GM19455 (cell line): ENCODE results near the gene COX6B2.

Experiments
- ATAC-seq: cut with Tn5 transposase; IDR thresholded peaks from one replicate; pipeline ENCODE4 v1.9.1; 2021; ENCODE audit not compliant: unreplicated experiment

Gene COX6B2

GRCh38 chr19:55362990-55363716 is 8.6 kb upstream of the COX6B2 start, which contains the start of gene GARIN5B:
GARIN5B (minus strand) TSS chr19:55363260; CDS start chr19:55363066, 194 bp downstream.
- no peak for ATAC-seq

DNA sequence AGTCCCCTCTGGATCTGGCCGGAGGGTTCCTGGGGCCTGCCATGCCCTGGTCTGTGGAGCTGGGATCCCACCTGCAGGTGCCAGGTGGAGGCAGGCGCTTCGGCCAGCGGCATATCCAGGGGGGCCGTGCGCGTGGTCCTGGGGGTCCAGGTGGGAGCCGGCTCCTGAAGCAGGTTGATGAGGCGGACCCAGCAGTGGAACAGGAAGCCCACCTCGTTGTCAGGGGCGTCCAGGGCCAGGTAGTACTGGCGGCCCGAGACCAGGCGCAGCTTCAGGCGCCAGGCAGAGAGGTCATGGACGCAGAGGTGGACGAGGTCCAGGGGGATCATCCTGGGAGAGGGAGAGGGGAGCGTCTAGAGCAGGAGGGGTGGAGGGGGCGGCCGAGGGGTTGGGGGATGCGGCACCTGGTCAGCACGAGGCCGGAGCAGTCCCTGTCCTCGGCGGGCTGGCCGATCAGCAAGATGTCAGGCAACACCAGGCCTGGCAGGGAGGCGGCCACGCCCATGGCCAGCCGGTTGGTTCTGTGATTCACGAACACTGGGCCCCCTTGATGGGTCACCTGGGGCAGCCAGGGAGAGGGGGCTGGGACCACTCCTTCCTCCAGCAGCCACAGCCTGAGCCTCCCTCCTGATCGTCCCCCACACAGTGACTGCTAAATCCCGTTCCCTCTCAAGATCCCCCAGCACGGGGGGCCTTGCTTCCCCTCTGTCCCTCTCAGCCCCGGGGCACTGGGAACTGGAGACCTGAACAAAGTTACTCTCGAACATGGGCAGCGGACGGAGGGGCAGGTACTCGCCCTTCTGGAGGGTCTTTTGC is 7.9 kb upstream of the COX6B2 start:
- no peak for ATAC-seq

DNA sequence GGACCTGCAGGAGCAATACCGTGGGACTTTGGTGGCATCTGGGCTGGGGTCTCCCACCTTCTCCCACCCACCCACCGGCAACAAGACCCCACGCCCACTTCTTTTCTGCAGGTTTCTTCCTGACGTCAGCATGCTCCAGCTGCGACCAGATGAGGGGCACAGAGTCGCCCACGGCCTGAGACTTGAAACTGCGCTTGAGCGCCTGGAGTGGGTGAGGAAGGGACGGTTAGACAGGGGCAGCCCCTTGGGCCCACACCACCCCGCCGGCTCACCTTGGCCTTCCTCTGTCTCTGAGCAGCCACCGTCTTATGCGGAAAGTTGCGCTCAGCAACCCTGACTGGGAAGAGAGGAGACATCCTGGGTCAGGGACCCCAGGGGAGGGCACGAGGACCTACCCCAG is 6.4 kb upstream of the COX6B2 start:
- ATAC-seq = no peak

DNA sequence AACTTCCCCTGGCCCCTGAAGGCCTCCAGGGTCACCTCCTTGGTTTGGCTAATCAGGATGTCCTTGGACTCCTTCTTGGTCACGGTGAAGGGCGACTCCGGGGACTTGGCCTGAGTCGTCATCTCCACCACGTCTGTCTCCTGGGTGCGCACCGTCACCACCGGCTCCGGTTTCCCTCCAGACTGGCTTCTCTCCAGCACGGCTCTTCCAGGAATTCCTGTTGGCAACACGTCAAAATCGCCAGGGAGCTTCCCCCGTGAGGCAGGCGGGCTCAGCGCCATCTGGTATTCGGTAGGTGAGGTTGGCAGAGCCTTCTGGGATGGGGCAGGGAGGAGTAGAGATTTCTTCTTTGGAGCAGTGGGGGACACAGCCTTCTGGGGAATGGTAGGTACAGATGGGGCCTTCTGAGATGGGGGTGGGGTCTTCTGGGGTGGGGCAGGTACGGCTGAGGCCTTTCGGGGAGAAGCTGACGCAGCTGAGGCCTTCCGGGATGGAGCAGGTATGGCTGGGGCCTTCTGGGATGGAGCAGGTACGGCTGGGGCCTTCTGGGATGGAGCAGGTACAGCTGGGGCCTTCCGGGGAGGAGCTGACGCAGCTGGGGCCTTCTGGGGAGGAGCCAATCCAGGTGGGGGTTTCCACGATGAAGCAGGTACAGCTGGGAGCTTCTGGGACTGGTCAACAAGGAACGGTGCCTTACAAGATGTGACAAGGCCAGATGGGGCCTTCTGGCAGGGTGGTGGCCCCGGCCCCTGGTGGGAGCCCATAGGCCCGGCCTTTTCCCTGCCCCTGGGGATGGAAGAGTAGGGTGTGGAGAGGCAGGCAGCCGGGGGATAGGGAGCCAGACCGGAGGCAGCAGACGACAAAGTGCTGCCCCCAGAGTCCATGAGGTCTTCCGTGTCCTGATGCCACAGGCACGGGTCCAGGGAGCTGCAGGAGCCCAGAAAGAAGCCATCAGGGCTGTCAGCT is 4.7 kb upstream of the COX6B2 start:
- no peak for ATAC-seq

- ATAC-seq = no peak
These were observed 4.0 kb upstream of the COX6B2 start for GRCh38 chr19:55358493-55358892.

DNA sequence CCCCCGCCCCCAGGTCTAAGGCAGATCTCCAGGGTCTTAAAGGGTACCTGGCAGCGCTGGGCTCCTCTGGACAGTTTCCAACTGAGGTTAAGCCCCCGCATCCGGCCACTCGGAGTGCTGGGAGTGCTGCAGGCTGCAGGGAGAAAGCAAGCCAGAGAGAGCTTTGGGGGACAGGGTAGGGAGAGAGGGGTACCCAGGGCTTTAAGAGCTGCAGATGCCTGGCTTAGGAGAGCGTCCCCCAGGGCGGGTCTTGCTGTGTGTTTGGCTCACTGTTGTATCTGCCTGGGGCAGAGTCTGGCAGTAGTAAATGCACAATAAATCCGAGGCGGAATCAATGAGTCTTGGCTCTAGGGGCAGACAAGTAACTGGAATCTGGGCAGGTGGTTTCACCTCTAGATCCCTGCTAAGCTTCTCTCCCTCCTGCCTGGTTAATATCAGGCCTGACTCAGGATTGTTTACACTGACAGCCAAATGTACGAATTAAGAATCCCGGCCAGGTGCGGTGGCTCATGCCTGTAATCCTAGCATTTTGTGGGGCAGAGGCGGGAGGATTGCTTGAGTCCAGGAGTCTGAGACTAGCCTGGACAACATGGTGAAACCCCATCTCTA is 798 bp upstream of the COX6B2 start:
- ATAC-seq = no peak

DNA sequence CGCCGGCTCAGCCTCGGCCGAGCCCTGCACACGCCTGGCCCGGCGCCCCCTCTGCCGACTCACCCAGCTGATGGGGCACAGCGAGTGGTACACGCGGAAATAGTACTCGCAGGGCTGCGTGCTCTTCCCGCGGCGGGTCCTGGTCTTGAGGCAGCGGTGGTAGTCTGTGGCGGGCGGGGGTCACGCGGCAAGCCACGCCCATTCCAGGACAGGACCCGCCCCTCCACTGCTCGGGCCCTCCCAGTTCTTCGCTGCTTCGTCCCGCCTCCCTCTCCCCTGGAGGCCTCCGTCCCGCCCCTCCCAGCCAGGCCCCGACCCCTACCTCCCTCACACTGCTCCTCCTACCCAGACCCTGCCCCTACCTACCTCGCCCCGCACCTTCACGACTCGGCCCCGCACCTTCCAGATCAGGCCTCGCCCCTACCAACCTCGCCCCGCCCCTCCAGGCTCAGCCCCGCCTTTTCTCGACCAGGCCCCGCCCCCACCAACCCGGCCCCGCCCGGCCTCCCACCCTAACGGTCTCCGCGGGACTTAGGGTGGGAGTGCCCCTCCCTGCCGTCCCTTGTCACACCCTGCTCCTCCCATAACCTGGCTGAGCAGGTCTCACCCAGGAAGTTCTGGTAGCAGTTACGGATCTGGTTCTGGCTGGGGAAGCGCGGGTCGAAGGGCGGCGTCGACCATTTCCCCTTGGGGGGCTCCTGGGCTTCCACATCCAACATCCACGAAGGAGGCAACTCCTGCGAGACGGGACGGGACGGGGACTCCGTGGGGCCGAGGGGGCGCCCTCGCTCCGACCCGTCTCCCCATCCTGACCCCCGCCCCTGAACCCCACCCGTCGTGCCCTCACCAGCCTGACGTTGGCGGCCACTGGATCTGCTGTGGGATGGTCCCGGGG is 469 bp downstream of the COX6B2 start:
- ATAC-seq = no peak

DNA sequence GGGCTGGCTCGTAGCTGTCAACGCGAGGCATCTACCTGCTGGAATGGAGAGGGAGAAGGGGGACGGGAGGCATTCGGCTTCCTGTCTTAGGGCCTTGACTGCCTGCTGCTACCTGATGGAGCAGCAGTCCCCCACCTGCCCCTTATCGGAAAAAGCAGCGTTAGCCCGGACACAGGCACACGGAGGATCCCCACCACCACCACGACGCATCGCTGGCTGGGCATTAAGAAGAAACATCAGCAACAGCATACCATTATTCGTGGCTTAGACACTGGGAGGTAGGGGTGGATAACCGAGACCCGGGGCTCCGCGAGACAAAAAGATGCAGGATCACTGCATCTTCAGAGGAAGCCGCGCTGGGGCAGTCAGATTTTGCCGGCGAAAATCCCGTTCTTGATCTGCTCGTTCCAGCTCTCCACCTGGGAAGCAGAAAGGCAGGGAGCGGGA is 1.1 kb downstream of the COX6B2 start:
- ATAC-seq = no peak

DNA sequence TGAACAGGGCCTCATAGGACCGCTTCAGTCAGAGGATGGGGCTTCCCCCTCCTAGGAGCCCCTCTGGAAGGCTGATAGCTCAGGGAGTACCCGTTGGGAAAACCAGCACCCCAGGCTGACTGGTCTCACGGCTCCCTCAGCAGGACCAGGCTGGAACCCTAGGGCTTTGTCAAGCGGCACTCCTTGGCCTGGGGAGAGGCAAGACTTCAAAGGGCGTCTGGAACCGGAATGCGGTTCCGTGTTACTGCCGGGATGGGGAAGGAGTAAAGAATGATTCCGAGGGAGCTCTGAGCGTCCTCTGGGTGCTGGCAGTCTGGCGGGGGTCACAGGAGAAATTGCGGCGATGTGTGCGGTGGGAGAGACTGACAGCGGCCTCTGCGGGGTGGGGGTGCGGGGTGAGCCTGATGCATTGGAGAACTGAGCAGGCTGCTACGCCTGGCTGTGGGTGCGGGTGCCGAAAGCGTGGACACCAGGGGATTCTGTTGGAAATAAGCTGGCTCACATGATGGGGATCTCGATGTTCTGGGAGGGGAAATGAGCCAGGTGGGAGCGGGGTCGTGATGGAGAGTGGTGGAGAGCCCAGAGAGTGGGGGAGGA is 1.9 kb downstream of the COX6B2 start:
- no peak for ATAC-seq

DNA sequence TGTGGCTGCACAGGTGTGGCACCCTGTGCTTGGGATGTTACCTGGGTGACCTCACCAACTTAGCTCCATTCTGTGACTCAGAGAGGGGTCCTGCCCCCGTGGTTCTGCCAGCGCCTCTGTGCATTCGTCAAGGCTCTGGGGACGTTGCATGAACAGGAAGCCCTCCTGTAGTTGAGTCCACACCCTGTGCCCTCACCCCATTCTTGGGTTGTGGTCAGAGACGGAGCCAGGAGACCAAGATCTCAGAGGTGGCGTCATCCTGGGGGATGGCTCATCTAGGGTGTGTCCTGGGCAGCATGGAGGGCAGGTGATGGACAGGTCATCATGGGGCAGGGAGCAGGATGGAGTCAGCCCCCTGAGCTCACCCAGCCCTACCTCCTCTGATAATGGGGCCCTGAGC is 2.5 kb downstream of the COX6B2 start:
- ATAC-seq = no peak

GRCh38 chr19:55350620-55351315 is 3.8 kb downstream of the COX6B2 start:
- no peak for ATAC-seq

DNA sequence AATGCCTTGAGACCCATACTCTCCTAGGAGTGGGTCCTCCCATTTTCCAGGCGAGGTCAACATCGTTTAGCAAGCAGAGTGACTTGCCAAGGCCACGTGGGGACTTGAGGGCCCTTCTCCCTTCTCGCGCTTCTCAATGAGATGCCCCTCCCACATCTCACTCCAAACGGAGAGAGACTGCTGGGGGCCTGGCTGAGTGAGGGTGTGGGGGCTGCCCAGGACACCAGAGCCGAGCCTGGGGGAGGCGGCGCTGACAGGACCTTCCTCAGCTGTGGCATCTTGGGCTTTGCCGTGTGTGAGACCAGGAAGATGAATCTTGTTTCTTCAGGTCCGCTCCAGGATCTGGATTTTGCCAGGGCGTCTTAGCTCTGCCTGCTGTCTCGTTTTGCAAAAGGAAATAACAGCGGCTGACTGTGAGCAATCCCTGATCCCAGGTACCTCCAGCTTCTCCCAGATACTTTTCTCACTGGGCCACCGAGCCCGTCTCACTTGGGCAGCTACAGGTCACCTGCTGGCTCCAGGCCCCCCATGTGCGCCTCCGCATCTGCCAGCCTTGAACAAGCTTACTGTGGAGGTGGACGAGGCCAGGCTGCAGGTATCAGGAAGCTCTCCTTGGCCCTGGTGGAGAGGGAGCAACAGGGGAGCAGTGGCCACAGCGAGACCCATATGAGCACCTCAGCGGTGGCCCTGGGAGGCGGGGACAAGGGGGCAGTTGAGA is 6.0 kb downstream of the COX6B2 start:
- no peak for ATAC-seq

GRCh38 chr19:55347442-55348009 is 7.0 kb downstream of the COX6B2 start:
- no peak for ATAC-seq

GRCh38 chr19:55346725-55347441 is 7.6 kb downstream of the COX6B2 start:
- no peak for ATAC-seq

DNA sequence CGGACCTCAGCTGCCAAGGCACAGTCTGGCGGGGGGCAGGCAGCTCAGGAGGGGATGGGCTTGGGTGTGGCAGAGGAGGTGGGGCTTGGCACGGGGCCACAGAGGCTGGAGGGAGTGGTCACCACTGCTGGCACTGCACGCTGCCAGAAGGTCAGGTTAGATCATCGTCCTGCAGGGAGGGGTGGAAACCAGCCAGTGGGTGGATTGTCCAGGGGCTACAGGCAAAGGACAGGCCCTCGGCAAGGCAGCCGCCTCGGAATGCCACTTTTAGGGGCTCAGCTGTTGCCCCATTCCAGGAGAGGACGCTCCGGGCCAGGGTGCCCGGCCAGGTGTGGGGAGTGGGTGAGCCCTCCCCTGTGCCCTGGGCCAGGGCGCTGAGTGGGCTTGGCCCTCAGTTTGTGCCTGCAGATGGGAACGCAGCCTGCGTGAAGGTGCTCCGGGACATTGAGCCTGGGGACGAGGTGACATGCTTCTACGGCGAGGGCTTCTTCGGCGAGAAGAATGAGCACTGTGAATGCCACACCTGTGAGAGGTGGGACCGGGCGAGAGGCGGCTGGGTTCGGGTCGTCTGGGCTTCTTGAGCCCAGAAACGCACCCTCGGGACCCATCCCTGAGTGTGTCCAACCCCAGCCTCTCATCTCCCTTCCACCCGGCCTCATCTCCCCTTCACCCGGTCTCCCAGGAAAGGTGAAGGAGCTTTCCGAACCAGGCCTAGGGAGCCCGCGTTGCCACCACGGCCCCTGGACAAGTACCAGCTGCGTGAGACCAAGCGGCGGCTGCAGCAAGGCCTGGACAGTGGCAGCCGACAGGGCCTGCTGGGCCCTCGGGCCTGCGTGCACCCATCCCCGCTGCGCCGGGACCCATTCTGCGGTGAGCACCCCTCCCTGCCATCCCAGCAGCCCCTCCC is 8.4 kb downstream of the COX6B2 start:
- ATAC-seq = no peak
